OCI-LY7 (cell line): ENCODE measurements around the gene C1orf35.

Source experiments
- CTCF ChIP-seq: fragments of 200-600 bp; sonication (generic); conservative IDR thresholded peaks from 2 replicates; pipeline ENCODE4 v1.5.1; 2014; ENCODE audit warnings: mild to moderate bottlenecking, antibody characterized with exemption, low read length, moderate library complexity, mixed read lengths
- EZH2phosphoT487 ChIP-seq: fragments of 200-600 bp; sonication (generic); IDR thresholded peaks from 2 replicates; pipeline ENCODE4 v1.6.1; 2018; ENCODE audit warnings: low read depth, borderline replicate concordance, mild to moderate bottlenecking, mixed run types, antibody characterized with exemption, low read length, moderate library complexity, mixed read lengths

DNA sequence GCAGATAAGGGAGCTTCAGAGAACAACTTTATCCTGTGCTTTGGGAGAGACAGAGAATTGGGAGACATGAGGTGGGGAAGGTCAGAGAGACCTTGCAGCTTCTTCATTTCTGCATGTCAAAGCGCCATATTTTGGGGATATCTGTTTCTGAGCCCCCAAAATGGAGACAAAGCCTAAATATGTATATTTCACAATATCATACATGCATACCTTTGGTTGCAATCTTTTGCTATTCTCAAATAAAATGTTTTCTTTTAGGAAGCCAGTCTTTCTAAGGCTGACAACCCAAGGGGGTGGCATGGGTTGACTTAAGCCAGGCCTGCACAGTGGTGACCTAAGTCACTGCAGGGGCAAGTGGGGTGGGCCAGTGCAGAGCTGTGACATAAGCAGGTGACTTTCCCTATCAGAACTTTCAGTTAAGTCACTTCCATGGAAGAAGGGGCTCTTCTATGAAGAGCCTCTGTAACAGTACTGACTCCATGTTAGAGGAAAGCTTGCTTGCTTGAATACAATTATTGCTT is 19.9 kb upstream of the C1orf35 start:
- no peak for TF ChIP-seq CTCF
- TF ChIP-seq EZH2phosphoT487: no peak
